Measurements from ENCODE around the gene NPHS1.
"Not testable (repeated sequence)": the region's sequence is repeated elsewhere in the genome, so short reads cannot be mapped to it uniquely, and the experiment has no call there.

NPHS1 gene

GRCh38 chr19:35879770-35880317, 27.5 kb upstream of the NPHS1 start:
- peak; percentile 74 for DNase-seq (ENCODE audit: low read depth)

- no peak for DNase-seq (ENCODE audit: low read depth)
These were observed 26.8 kb upstream of the NPHS1 start for GRCh38 chr19:35879068-35879467.

- DNase-seq (ENCODE audit: low read depth), result no peak
These were observed 22.2 kb upstream of the NPHS1 start for GRCh38 chr19:35874392-35874930.

- no peak for DNase-seq (ENCODE audit: low read depth)
These were observed 19.9 kb upstream of the NPHS1 start for GRCh38 chr19:35872180-35872579.

- no peak for DNase-seq (ENCODE audit: low read depth)
These were observed 19.3 kb upstream of the NPHS1 start for GRCh38 chr19:35871611-35872010.

GRCh38 chr19:35870798-35871197, 18.5 kb upstream of the NPHS1 start:
- DNase-seq (ENCODE audit: low read depth), result no peak

- DNase-seq (ENCODE audit: low read depth), result not testable (repeated sequence)
These were observed 17.9 kb upstream of the NPHS1 start for GRCh38 chr19:35870124-35870736.

GRCh38 chr19:35869327-35870123, 17.2 kb upstream of the NPHS1 start:
- DNase-seq (ENCODE audit: low read depth), result peak; percentile 73

GRCh38 chr19:35868823-35869326, 16.6 kb upstream of the NPHS1 start:
- no peak for DNase-seq (ENCODE audit: low read depth)

GRCh38 chr19:35868172-35868822, 16.0 kb upstream of the NPHS1 start, which contains the start of gene APLP1:
APLP1 (plus strand) TSS chr19:35868574; CDS start chr19:35868637, 63 bp downstream.
- peak; percentile 67 for DNase-seq (ENCODE audit: low read depth)

- no peak for DNase-seq (ENCODE audit: low read depth)
These were observed 10.7 kb upstream of the NPHS1 start for GRCh38 chr19:35863018-35863417.

GRCh38 chr19:35862528-35862927, 10.2 kb upstream of the NPHS1 start:
- no peak for DNase-seq (ENCODE audit: low read depth)

GRCh38 chr19:35861640-35862160, 9.4 kb upstream of the NPHS1 start:
- DNase-seq (ENCODE audit: low read depth), result no peak

- no peak for DNase-seq (ENCODE audit: low read depth)
These were observed 8.7 kb upstream of the NPHS1 start for GRCh38 chr19:35860818-35861639.

- no peak for DNase-seq (ENCODE audit: low read depth)
These were observed 8.1 kb upstream of the NPHS1 start for GRCh38 chr19:35860436-35860817.

GRCh38 chr19:35859414-35859813, 7.1 kb upstream of the NPHS1 start:
- no peak for DNase-seq (ENCODE audit: low read depth)

- no peak for DNase-seq (ENCODE audit: low read depth)
These were observed 6.0 kb upstream of the NPHS1 start for GRCh38 chr19:35858311-35858710.

GRCh38 chr19:35856546-35857149, 4.3 kb upstream of the NPHS1 start, which contains the start of gene KIRREL2:
KIRREL2 (plus strand) TSS chr19:35856911; CDS start chr19:35857120, 209 bp downstream.
- no peak for DNase-seq (ENCODE audit: low read depth)

- no peak for DNase-seq (ENCODE audit: low read depth)
These were observed 893 bp upstream of the NPHS1 start for GRCh38 chr19:35853038-35853756.
